ENCODE measurements around the gene SACM1L.

SACM1L gene

DNA sequence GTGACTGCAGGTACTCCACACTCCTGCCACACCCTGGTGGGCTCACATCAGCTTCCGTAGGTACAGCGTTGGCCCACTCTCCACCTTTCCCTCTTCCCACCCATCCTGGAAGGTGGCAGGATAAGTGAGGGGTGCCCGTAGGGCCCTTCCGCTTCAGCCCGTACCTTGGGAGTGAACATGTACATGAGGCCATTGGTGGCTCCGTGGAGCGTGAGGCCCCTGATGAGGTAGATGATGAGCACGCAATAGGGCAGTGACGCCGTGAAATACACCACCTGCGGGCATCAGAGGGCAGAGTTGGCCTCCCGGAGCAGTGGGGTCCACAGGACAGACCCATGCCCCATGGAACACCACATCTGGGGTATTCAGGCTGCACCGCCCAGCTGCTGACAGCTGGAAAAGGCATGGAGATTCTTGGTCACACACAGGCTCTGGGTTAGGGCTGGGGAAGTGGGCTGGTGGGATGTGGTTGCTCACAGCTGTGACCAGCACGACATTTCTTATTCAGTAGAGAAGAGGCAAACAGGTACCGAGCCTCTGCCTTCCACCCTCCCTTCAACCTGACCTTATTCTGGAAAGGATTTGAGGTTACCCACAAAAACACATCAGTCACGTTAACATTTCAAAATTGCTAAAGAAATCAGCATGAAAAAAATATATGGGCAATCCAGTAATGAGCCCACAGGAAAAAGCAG, 83.3 kb downstream of the SACM1L start:
- DNase-seq, result no peak

DNA sequence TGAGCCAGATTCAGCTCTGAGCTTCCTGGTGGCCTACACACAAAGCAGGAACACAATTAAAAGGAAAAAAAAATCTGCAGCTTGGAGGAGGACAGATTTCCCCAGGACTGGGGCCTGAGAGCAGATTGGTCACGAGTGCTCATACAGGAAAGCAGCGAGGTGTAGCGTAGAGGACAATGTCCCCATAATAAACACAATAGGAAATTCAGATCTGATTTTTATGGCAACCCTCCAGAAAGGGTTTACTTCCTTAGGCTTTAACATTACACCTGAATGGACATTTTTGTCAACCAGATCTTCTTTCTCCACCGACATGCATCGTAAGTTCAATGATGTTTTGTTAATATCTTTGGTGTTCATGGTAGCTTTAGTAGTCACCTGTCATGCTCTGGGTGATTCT, 83.9 kb downstream of the SACM1L start:
- DNase-seq, result no peak

- no peak for DNase-seq
These were observed 84.7 kb downstream of the SACM1L start for GRCh38 chr3:45773714-45774449.

- no peak for DNase-seq
These were observed 85.7 kb downstream of the SACM1L start for GRCh38 chr3:45774581-45775521.

GRCh38 chr3:45775571-45776300, 86.5 kb downstream of the SACM1L start:
- no peak for DNase-seq

DNA sequence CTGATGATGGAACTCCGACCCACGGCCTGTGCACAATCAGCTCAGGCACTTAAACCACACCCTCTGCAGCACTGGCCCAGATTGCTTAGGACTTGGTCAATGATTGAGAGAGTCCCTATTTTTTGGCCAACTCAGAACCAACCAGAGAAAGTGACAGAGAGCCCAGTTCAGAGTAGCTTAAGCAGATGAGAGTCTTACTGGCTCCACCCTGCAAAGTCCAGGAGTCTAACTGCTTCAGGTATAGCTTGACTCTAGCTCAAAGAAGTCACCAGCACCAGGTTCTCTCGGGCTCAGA, 87.1 kb downstream of the SACM1L start:
- no peak for DNase-seq

GRCh38 chr3:45776611-45777010, 87.4 kb downstream of the SACM1L start:
- DNase-seq, result no peak

DNA sequence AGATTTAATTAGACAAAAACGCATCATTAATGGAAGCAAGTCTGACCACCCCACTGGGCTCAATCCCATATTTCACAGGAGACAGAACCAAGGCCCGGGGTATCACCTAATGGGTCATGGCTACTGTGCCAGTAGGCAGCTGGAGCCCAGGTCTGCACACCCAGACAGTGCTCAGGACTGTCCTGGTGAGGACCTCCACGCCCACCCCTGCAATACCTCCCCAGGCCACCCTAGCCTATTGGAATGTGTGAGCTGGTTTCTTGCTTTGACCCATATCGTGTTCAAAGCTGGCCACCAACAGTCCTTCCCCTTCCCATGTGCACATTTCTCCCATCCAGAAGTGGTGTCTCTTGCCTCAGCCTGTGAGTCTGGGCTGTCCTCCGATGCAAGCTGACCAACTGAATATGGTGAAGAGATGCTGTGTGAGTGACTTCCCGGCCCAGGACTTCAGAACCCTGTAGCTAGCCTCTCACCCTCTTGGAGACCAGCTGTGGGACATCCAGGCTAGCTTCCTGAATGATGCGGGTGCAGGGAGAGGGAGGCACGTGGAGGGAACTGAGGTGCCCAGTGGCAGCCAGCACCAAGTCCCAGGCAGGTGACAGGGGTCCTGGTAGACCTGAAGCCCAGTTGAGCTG, 88.0 kb downstream of the SACM1L start:
- DNase-seq, result no peak

- no peak for DNase-seq
These were observed 88.7 kb downstream of the SACM1L start for GRCh38 chr3:45777746-45778386.

- DNase-seq, result no peak
These were observed 89.6 kb downstream of the SACM1L start for GRCh38 chr3:45778761-45779201.

- no peak for DNase-seq
These were observed 90.8 kb downstream of the SACM1L start for GRCh38 chr3:45779746-45780735.

DNA sequence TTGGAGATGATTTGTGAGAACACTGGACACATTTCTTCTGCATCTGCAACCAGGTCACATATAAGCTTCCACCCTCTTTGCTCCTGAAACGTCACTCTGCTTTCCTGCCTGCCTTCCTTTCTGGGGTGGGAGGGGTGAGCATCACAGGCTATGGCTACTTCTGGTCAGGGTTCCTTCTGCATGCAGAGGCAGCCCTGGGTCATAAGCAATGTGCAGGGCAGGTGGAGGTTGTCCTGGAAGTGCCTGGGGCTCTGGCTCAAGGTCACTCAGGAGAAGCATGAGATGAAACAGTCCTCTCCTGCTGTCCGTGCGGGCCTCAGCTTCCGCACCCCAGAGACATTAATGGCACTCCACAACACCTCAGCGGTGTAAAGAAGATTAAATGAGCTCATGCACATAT, 92.1 kb downstream of the SACM1L start:
- DNase-seq, result no peak

DNA sequence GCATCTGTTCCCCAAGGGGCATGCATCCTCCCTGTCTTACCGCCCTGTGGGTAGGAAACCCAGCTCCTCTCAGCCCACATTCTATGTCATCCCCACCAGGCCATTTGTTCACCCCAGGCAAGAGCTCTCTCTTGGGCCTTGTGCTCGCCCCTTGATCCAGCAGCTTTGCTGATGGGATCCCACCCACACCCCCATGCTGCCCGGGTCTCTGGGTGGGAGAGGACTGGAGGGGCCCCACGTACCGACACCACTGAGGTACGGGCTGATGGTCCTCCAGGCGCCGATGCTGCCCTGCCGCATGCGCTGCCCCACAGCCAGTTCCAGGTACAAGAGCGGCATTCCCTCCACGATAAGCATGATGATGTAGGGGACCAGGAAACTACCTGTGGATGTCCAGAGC, 92.6 kb downstream of the SACM1L start:
- DNase-seq, result no peak

- no peak for DNase-seq
These were observed 93.2 kb downstream of the SACM1L start for GRCh38 chr3:45782381-45782780.

DNA sequence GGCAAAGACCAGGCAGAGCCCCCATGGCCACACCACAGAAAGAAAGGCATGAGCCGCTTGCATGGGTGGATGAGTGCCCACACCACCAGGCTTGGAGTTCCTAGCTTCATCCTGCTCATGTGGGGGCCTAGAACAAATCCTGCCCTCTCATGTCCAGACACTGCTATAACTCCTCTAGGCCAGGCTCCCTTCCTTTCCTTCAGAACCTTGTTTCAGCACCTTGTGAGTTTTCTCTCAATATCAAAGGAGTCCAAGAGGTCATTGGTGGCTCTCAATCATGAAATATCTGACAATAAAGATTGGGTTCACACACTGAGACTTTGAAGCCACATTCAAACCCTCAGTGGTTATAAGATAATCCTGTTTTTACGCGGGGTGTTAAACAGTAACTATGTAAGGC, 94.5 kb downstream of the SACM1L start:
- DNase-seq, result no peak

- DNase-seq, result no peak
These were observed 96.5 kb downstream of the SACM1L start for GRCh38 chr3:45785605-45786150.

DNA sequence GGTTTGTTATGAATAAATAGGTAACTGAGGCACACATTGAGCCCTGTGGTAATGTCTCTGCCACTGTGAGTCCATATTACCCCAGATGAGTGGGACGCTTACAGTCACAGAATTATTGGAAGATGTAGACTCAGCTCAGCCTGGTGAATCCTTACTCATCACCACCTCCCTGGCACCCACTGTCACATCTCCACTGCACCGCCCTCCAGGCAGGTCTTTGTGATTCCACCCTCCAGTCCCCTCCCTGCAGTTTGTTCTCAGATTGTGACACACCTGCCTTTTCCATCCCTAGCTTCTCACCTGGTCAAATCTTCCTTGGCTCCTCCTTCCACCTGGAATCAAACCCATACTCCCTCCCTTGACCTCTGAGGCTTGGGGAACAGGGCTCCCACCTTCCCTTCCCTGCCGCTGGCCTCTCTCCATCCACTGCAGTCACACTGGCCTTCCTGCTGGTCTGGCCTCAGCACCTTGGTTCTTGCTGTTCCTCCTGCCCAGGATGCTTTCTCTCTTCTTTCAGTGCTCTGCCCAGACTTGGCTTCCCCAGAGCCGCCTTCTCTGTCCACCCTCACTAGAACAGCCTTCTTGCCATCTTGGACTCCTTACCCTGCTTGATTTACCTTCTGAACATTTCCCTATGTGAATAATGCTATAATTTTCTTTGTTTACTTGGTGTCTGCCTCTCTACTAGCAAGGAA, 97.8 kb downstream of the SACM1L start:
- no peak for DNase-seq

GRCh38 chr3:45787551-45787950, 98.4 kb downstream of the SACM1L start:
- DNase-seq, result no peak

GRCh38 chr3:45789235-45789812, 100.1 kb downstream of the SACM1L start:
- no peak for DNase-seq
